ENCODE data around the gene LRBA.

LRBA gene

DNA sequence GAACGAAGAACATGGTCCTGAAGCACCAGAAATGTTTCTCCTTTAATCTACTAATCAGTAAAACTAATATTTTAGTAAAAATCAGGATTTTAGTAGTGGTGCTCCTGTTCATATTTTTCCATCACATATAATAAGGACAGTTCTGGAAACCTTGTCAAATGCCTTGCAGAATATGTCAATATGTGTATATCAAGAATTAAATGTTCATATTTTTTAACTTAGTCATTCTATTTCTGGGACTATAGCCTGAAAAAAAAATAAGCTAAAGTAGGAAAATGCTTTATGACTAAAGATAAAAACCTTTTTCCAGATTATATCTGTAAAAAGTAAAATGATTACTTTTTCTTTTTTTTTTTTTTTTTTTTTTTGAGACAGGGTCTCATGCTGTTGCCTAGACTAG is 368.1 kb downstream of the LRBA start:
- Mint-ChIP-seq H3K4me1 (no peaks in the 10 kb centered on the region), H3K9me3 (no peaks in the 10 kb centered on the region), H3K36me3 (ENCODE audit: low read depth) (peaks cover 8% of the 10 kb centered on the region), H3K27ac (no peak overlapping the region), H3K4me3 (no peak overlapping the region), H3K27me3 (no peaks in the 10 kb centered on the region)
- DNase-seq = no peak
- ATAC-seq = no peak

DNA sequence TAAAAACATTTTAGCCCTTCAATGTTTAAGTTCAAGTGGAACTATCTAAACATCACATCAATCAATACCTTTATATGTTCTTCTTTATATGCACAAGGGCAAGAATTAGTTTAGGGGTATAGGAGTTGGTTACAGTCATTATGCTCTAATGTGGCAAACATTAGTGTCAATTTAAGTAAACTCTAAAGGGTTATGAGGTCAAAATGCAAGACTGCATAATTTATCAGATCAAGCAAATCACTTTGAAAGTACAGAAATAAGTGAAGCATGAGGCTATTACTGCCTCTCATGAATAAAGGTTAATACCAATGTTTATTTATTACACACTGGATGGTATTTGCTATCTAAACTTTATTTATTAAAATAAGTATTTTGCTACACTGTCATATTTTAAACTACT is 373.5 kb downstream of the LRBA start:
- Mint-ChIP-seq H3K27me3 (no peaks in the 10 kb centered on the region), H3K4me1 (no peaks in the 10 kb centered on the region), H3K4me3 (no peak overlapping the region), H3K27ac (no peak overlapping the region), H3K36me3 (ENCODE audit: low read depth) (peaks cover 16% of the 10 kb centered on the region), H3K9me3 (no peaks in the 10 kb centered on the region)
- DNase-seq = no peak
- ATAC-seq = no peak

DNA sequence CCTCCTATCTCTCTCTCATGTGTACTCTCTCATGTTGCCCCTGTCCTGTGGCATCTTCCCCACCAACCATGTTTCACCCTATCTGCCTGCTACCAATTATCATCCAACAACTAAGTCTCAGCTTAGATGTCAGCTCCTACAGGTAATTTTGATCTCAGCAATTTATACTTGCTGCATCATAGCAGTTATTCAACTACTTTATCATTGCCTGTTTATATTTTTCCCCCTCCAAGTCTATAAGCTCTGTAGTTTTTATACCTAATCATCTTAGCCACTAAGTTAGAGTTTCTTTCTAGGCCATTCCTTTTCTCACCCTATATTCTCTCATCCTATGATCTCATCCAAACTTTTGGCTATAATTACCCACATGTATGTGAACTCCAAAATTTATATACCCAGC is 382.4 kb downstream of the LRBA start:
- Mint-ChIP-seq H3K36me3 (ENCODE audit: low read depth) (peaks cover 37% of the 10 kb centered on the region), H3K27ac (no peak overlapping the region), H3K4me3 (no peak overlapping the region), H3K4me1 (no peaks in the 10 kb centered on the region), H3K27me3 (no peaks in the 10 kb centered on the region), H3K9me3 (peaks cover 14% of the 10 kb centered on the region)
- no peak for DNase-seq
- no peak for ATAC-seq

DNA sequence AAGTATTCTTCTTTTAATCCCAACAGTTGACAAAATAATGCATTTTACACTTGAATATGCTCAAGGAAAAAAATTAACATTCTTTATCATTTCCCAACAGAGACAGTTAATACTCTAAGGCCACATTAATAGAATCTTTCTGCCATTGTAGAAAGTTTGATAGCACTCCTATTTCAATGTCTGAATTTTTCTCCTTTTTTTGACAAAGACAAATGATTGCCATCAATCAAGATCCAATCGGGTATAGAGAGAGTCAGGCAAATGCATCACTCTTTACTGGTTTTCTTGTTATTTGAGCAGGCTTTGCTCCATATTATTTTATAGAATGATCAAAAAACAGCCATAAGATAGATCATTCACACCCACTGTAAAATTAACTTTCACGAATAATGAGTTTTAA is 387.0 kb downstream of the LRBA start:
- no peaks in the 10 kb centered on the region for H3K4me1 Mint-ChIP-seq
- H3K9me3 Mint-ChIP-seq = no peaks in the 10 kb centered on the region
- H3K27me3 Mint-ChIP-seq = no peaks in the 10 kb centered on the region
- ATAC-seq (no peak), DNase-seq (no peak)
- peaks cover 14% of the 10 kb centered on the region for H3K36me3 Mint-ChIP-seq (ENCODE audit: low read depth)
- H3K4me3 Mint-ChIP-seq = no peak overlapping the region
- no peak overlapping the region for H3K27ac Mint-ChIP-seq

DNA sequence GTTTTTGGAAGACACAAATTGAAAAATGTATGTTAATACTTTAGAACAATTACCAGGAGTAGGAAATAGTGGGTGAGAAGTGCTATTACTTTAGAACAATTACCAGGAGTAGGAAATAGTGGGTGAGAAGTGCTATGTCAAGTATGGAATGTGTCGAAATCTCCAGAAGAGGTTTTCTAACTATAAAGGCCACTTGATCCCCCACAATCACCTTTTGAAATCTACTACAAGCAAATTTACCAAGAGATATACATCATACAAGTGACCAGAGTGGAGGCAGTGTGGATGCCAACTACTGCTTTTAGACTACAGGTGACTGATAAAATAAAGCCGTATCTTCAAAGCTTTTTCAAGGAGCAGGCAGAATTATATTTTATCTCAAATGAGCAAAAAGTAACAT is 390.1 kb downstream of the LRBA start:
- Mint-ChIP-seq H3K27ac (no peak overlapping the region), H3K9me3 (no peaks in the 10 kb centered on the region), H3K36me3 (ENCODE audit: low read depth) (peaks cover 11% of the 10 kb centered on the region), H3K4me3 (no peak overlapping the region), H3K27me3 (no peaks in the 10 kb centered on the region), H3K4me1 (no peaks in the 10 kb centered on the region)
- no peak for DNase-seq
- no peak for ATAC-seq

DNA sequence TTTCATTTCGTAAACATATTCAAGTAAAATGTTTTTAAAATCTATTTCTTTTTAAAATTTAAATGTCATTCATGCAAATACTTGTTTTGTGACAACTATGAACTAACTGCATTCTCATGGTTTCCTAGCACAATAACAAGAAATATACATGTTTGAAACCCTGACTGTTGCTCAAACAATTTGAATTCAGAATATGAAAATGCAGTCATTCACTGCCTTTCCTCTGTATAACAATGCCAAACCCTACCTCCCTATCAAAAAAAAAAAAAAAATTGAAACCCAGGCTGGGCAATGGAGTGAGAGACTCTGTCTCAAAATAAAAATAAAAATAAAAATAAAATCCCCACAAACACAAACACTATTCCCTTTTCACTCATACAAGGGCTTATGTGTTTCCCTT is 391.0 kb downstream of the LRBA start:
- H3K4me3 Mint-ChIP-seq = no peak overlapping the region
- H3K36me3 Mint-ChIP-seq (ENCODE audit: low read depth) = peaks cover 7% of the 10 kb centered on the region
- no peaks in the 10 kb centered on the region for H3K4me1 Mint-ChIP-seq

DNA sequence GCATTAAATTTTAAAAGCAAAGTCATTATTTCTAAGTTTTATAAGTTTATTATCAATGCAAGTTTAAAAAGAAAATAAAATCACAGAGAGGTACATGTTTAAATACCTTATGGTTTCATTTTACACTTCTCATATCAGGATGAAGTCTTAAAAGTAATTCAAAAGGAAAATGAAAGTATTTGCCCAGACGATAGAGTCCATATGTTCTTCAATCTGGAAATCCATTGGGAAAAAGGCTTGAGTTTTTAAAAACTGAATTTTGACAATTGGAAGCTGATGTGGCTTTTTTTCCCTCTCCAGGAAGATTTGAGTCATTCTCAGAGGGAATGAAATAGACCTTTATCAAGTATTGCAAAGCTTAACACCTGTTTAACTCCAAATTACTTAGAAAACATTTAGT is 396.0 kb downstream of the LRBA start:
- Mint-ChIP-seq H3K27ac (no peak overlapping the region), H3K4me1 (no peaks in the 10 kb centered on the region), H3K36me3 (ENCODE audit: low read depth) (peaks cover 10% of the 10 kb centered on the region), H3K27me3 (no peaks in the 10 kb centered on the region), H3K9me3 (no peaks in the 10 kb centered on the region), H3K4me3 (no peak overlapping the region)
- DNase-seq = no peak
- no peak for ATAC-seq

More for the DNA sequence above, 391.0 kb downstream of the LRBA start:
- Mint-ChIP-seq H3K27me3 (no peaks in the 10 kb centered on the region), H3K27ac (no peak overlapping the region), H3K9me3 (no peaks in the 10 kb centered on the region)
- DNase-seq = no peak
- no peak for ATAC-seq

DNA sequence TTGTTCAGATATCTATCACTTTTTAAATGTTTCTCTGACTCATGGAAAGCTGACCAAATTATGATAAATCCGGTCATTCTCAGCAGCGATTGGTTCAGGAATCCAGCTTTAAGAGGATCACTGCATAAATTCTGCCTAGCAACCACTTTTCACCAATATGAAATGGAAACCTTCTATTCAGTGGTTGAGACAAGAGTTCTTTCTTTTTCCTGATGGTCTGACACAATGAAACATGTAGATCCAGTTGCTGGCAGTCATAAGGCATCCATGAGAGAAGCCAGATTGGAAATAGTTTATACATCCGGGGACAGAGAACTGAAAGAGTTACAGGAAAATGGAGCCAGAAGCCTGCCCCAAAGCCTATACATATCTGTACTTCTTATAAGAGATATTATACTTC is 406.0 kb downstream of the LRBA start:
- Mint-ChIP-seq H3K4me1 (peaks cover 2% of the 10 kb centered on the region), H3K9me3 (no peaks in the 10 kb centered on the region), H3K36me3 (ENCODE audit: low read depth) (peaks cover 16% of the 10 kb centered on the region), H3K4me3 (no peak overlapping the region), H3K27ac (no peak overlapping the region), H3K27me3 (no peaks in the 10 kb centered on the region)
- ATAC-seq (no peak), DNase-seq (no peak)

DNA sequence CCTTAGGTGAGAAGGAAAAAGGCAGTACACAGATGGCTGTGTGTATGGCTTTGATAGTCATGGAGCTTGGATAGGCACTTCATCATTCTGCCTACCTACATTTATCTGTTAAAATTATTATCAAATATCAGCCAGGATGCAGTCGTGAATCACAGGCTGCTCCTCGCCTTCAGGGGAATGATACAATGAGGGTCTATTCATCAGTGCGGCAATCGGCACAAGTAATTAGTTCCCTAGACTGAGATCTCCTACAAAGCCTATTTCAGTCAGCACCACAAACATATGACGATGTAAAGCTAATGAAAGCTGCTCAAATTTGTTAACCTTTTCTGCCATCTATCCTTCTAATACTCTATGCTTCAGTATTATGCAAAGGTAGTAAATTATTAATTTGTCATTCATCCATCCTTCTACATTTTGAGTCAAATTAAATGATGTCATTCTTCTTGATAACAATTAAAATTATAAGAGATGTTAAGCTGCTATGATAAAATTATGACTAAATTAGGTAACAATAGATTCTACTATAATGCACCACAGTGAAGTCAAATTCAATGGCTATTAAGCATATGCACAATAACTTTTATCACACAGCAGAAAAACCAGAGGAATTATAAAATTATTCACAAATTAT is 414.2 kb downstream of the LRBA start:
- Mint-ChIP-seq H3K9me3 (no peaks in the 10 kb centered on the region), H3K4me1 (no peaks in the 10 kb centered on the region), H3K36me3 (ENCODE audit: low read depth) (peaks cover 7% of the 10 kb centered on the region), H3K27me3 (no peaks in the 10 kb centered on the region), H3K4me3 (no peak overlapping the region), H3K27ac (no peak overlapping the region)
- no peak for DNase-seq
- no peak for ATAC-seq

DNA sequence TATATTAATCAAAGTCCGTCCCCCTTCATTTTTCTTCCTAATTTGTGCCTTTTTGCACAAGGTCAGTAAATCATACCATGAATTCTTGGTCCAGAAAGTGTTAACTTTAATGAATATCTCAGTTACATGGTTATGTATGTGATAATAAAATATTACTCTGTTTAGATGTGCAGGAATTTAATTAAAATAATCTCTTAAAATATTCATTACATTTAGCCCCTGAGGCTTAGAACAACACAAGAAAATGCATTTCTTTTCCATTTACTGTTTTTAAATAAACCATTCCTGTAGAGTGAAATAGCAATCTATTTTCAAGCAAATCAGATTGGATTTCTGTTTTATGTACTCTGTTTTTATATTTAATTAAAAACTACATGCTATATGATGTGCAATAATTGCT is 415.5 kb downstream of the LRBA start:
- H3K4me1 Mint-ChIP-seq = no peaks in the 10 kb centered on the region
- ATAC-seq (no peak), DNase-seq (no peak)
- H3K36me3 Mint-ChIP-seq (ENCODE audit: low read depth) = peaks cover 7% of the 10 kb centered on the region
- no peaks in the 10 kb centered on the region for H3K9me3 Mint-ChIP-seq
- no peak overlapping the region for H3K4me3 Mint-ChIP-seq
- no peaks in the 10 kb centered on the region for H3K27me3 Mint-ChIP-seq
- H3K27ac Mint-ChIP-seq = no peak overlapping the region

DNA sequence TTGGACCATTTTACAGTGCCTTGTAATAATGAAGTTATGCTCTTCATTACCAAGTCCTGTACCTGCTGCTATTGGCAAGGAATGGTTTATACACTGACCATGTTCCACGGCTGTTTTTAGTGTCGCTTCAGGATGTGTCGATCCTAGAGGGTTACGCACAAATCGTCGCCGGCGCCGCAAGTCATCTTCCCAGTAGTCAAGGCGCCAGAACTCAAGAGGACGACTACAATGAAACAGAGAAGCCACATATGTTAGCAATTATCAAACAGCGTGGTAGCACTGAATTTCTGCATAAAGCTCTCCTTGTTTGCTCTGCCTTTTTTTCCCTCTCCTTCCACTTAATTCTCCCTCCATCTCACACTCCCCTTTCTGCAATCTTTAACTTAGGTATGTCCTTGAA is 416.2 kb downstream of the LRBA start:
- Mint-ChIP-seq H3K36me3 (ENCODE audit: low read depth) (peaks cover 7% of the 10 kb centered on the region), H3K27ac (no peak overlapping the region), H3K4me3 (no peak overlapping the region), H3K9me3 (no peaks in the 10 kb centered on the region), H3K4me1 (no peaks in the 10 kb centered on the region), H3K27me3 (no peaks in the 10 kb centered on the region)
- no peak for DNase-seq
- no peak for ATAC-seq

DNA sequence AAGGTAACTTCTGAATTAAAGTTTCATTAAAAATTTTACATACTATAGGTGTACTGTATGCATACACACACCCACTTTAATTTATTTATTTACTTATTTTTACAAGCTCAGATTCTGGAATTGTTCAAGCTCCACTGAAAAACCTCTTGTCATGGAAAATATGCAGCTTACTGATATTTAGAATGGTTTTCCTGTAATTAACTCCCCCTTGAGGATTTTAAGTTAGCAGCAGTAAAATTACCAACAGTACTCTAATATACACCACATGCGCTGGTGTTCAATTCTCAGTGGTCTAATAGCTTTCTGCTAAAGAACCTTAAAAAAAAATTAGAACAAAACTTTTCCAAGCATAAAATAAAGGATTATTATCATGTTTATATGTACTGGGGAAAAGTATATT is 421.1 kb downstream of the LRBA start:
- no peak overlapping the region for H3K27ac Mint-ChIP-seq
- DNase-seq = no peak
- no peak overlapping the region for H3K4me3 Mint-ChIP-seq
- H3K36me3 Mint-ChIP-seq (ENCODE audit: low read depth) = peaks cover 15% of the 10 kb centered on the region
- H3K27me3 Mint-ChIP-seq = no peaks in the 10 kb centered on the region
- no peaks in the 10 kb centered on the region for H3K4me1 Mint-ChIP-seq
- no peaks in the 10 kb centered on the region for H3K9me3 Mint-ChIP-seq
- ATAC-seq = no peak

DNA sequence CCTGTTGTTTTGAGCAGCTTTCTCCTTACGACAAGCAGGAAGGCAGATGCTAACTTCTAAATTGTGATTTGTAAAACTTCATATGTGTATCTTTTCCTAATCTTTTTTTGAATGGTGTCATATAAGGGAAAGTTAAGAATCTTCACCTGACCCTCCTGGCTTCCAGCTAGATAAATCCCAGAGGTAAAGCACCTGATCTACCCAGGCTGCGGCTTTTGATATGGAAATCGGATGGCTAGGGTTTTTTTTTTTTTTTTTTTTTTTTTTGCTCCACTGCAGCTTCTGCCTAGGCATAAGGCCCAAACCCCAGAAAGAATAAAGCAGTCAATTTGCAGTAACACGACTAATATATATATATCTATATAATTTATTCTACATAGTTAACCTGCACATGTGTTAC is 423.2 kb downstream of the LRBA start:
- H3K4me3 Mint-ChIP-seq = no peak overlapping the region
- H3K36me3 Mint-ChIP-seq (ENCODE audit: low read depth) = peaks cover 9% of the 10 kb centered on the region
- H3K27me3 Mint-ChIP-seq = no peaks in the 10 kb centered on the region
- DNase-seq (no peak), ATAC-seq (no peak)
- H3K4me1 Mint-ChIP-seq = no peaks in the 10 kb centered on the region
- H3K9me3 Mint-ChIP-seq = no peaks in the 10 kb centered on the region
- H3K27ac Mint-ChIP-seq = no peak overlapping the region

DNA sequence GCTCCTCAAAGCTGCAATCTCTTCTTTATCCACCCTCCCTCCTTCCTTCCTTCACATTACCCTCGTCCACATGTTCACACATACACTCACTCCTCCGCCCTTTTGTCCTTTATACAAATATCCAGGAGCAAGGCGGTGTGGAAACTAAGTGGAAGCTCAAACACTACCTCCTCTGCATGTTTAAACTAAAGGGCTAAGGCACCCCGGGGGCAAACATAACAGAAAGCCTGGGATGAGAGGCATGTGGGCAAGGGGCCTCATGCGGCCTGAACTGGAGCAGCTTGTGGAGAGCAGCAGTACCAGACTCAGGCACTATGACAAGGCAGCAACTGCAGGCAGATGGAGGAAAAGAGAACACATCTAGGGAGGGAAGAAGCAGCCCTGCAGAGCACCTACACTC is 423.7 kb downstream of the LRBA start:
- Mint-ChIP-seq H3K4me3 (no peak overlapping the region), H3K4me1 (no peaks in the 10 kb centered on the region), H3K36me3 (ENCODE audit: low read depth) (peaks cover 10% of the 10 kb centered on the region), H3K27me3 (no peaks in the 10 kb centered on the region), H3K9me3 (no peaks in the 10 kb centered on the region), H3K27ac (no peak overlapping the region)
- ATAC-seq (no peak), DNase-seq (no peak)

DNA sequence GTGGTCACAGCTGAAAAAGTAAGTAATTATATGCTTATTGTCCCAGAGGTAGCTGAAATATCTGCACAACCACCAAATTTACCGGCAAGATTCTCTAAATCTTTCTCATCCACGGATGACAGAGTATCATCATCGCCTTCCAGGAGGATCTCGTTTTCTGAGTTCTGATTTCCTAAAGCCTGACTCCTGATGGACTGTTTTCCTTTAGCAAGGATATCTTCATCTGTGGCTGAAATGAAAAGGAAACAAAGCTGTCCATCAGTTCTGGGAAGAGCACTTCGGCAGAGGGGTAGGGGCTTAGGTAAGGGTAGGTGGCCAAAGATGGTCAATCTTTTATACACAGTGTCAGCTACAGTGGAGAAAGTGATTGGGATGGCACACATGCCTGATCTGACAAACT is 424.5 kb downstream of the LRBA start:
- ATAC-seq (no peak), DNase-seq (no peak)
- Mint-ChIP-seq H3K36me3 (ENCODE audit: low read depth) (peaks cover 17% of the 10 kb centered on the region), H3K4me3 (no peak overlapping the region), H3K9me3 (no peaks in the 10 kb centered on the region), H3K27ac (no peak overlapping the region), H3K27me3 (no peaks in the 10 kb centered on the region), H3K4me1 (no peaks in the 10 kb centered on the region)

DNA sequence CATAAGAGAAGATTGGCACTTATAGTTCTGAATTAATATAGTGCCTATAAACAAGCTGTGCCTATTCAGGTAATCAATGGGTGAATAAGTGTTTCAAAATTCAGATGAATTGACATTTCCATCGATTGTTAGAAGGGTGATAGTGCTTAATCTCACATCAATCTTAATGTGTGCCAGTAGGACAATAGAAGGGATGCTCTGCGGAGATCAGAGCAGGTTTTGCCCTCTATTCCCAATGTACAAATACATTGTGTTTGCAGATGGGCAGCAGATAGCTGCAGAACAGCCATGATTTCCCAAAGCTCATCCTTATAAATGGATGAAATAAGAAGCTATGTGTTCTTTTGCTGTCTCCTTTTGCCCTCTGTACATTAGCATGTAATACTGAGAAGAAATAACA is 425.9 kb downstream of the LRBA start:
- H3K9me3 Mint-ChIP-seq = no peaks in the 10 kb centered on the region
- H3K27ac Mint-ChIP-seq = no peak overlapping the region
- DNase-seq (no peak), ATAC-seq (no peak)
- no peaks in the 10 kb centered on the region for H3K27me3 Mint-ChIP-seq
- no peak overlapping the region for H3K4me3 Mint-ChIP-seq
- H3K4me1 Mint-ChIP-seq = no peaks in the 10 kb centered on the region
- H3K36me3 Mint-ChIP-seq (ENCODE audit: low read depth) = peaks cover 26% of the 10 kb centered on the region
